ENCODE results near the gene LRRC9.
"Not testable (repeated sequence)": the region's sequence is repeated elsewhere in the genome, so short reads cannot be mapped to it uniquely, and the experiment has no call there.

Gene LRRC9

DNA sequence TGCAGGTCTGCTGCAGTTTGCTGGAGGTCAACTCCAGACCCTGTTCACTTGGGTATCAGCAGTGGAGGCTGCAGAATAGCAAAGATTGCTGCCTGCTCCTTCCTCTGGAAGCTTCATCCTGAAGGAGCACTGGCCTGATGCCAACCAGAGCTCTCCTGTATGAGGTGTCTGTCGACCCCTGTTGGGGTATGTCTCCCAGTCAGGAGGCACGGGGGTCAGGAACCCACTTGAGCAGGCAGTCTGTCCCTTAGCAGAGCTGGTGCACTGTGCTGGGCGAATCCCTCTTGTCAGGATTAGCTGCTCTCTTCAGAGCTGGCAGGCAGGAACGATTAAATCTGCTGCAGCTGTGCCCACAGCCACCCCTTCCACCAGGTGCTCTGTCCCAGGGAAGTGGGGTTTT lies 37.9 kb downstream of the LRRC9 start:
- not testable (repeated sequence) for DNase-seq

GRCh38 chr14:59959668-59960067 lies 39.7 kb downstream of the LRRC9 start:
- DNase-seq, result no peak

GRCh38 chr14:59961518-59962062 lies 41.6 kb downstream of the LRRC9 start:
- no peak for DNase-seq

DNA sequence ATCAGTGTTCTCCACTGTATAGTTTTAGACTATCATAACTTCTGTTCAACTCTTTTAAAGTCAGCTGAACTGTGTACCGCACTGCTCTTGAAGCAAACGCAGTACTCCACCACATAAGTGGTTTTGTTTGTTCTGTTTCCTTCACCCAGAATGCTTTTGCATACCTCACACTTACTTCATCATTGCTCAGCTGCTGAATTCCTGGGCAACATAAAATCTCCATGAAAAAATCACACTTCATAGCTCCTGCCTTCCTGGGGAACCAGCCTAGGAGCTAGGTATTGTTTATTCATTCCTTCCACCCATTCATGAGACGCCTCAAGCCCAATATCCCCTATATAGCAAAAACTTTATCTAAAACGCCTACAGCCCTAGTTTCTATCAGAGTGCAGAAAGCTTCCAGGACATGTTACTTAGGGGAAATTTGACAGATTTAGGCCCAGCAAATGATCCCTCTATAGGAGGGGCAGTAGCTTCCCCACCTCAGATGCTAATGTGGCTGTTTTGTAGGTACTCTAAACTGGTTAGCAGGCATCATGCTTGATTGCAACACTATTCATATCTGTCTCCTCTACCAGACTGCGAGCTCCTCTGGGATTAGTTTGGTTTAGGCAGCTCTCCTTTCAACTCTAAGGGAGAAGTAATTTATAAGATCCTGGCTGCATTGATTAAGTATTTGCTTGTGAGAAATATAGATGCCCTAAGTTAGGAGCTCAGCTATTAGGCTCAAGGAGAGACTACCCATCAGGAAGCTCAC lies 44.5 kb downstream of the LRRC9 start:
- no peak for DNase-seq

DNA sequence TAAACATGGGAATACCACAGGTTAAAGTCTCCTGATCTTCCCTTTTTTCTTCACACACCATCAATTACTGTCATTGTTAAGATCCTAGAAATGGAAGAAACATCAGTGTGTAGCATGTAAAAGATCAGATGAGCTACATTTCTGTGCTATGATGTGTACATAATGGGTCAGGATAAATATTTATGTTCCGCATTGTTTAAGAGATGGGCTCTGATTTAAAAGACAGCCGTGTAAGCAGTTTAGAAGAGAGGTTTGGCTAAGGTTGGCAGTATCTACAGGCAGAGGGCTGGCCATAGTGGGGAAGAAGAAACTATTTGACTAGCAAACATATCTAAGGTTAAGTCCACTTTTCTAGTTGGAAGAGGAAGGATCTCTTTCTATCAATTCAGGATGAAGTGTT lies 49.4 kb downstream of the LRRC9 start:
- DNase-seq, result no peak

- no peak for DNase-seq
These were observed 61.6 kb downstream of the LRRC9 start for GRCh38 chr14:59981564-59981963.

- no peak for DNase-seq
These were observed 63.1 kb downstream of the LRRC9 start for GRCh38 chr14:59983048-59983447.

DNA sequence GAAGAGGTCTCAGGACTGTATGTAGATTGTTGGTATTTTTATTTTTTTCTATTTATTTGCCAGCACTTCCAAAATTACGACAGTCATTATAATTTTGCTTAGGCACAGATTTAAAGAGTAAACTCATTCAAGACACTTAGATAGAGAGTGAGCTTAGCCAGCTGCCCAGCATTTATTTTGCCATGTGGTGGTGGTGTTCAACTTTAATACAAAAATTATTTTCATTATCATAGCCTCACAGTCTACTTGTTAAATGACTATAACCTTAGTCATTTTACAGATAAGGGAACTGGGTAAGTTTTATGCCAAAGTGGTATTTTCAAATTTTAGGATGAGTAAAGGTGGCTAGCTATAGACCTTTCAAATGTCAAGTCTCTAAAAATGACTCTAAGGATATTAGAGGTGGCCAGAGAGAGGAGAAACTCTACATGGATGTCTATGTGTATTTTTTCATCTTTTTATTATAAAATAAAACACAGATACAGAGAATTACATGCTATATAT lies 66.7 kb downstream of the LRRC9 start:
- no peak for DNase-seq

DNA sequence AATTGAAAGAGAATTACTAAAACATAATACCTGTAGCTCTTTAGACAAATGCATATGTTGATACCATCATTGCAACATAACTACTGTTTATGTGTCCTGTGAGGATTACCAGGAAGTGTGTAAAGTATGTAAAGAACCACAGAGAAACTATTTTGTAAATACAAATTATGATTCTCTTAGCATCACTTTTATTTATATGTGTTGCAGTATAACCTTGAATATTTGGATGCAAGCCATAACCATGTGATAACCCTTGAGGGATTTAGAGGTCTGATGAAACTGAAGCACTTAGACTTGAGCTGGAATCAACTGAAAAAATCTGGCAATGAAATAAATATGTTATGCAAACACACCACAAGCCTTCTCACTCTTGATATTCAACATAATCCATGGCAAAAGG lies 77.5 kb downstream of the LRRC9 start:
- no peak for DNase-seq

- no peak for DNase-seq
These were observed 78.0 kb downstream of the LRRC9 start for GRCh38 chr14:59997966-59998365.

GRCh38 chr14:59998564-59998963 lies 78.6 kb downstream of the LRRC9 start:
- DNase-seq, result no peak

DNA sequence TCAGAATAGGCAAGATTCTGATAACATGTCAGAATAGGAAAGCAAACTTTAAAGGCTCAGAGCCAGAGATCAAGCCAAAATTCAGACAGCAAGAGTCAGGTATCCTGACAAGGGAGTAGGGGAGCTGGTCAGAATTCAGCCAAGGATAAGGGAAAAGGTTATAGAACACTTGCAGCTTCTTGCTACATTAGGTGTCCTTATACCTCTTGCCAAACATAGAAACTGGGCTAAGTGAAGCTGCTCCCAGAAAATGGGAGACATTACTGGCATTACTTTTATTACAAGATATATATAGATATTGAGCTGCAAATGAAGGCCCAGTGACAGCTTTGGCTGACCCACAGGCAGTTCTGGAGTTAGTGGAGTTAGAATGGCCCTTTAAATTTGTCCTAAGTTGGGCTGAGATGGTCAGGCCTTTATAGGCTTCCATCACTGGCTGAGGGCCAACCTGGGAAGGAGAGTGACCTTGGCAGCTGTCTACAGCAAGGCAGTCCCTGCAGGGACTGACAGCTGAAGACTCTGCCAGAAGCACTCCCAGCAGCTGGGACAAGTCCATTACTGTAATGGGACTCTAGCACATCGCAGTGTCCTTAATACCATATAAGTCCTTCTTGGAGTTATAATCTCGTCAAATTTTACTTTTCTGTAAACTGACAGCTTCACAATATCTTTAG lies 83.0 kb downstream of the LRRC9 start:
- DNase-seq, result no peak

DNA sequence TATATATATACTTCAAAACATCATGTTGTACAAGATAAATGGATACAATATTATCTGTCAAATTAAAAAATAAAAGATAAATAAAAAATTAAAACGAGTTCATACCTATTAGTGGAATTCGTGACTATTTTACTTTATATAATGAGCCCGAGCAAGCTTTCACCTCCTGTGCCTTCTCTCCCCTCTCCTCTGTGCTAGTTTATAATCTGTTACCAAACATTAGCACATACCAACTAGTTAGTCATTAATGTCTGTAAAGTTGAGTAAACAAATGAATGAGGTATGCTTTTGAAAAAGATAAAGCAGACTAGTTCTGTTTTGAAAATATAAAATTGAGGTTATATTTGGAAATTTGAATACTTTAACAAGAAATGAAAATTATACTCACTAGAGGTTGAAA lies 84.0 kb downstream of the LRRC9 start:
- no peak for DNase-seq

- DNase-seq, result no peak
These were observed 88.1 kb downstream of the LRRC9 start for GRCh38 chr14:60008042-60008441.

- DNase-seq, result not testable (repeated sequence)
These were observed 90.3 kb downstream of the LRRC9 start for GRCh38 chr14:60010263-60010662.

DNA sequence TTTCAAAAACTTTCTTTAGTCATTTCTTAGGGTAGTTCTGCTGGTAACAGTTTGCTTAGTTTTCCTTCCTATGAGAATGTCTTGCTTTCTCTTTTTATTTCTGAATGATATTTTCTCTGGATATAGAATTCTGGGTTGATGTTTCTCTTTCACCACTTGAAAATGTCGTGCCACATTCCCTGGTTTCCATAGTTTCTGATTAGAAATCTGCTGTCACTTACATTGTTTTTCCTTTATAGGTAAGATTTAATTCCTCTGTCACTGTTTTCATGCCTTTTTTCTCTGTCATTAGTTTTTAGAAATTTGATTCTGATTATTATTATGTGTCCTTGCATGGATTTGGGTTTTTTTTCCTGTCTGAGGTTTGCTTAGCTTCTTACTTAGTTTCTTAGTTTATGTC lies 94.5 kb downstream of the LRRC9 start:
- DNase-seq, result no peak

- DNase-seq, result no peak
These were observed 101.7 kb downstream of the LRRC9 start for GRCh38 chr14:60021619-60022018.

DNA sequence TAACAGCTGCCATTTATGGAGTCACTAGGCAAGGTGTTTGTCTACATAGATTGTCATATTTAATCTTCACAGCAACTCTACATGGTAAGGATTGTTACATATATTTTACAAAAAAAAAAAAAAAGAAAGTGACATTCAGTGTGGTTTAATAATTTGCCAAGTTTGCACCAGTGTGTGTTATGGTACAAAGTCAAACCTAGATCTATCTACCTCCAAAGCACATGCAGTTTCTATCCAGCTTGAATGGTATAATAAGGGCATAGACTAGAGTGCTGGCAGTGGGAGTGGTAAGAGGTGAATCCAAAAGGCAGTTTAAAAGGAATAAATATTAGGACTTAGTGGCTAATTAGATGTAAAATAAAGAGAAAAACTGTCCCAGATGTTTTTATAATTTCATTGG lies 105.6 kb downstream of the LRRC9 start:
- no peak for DNase-seq

DNA sequence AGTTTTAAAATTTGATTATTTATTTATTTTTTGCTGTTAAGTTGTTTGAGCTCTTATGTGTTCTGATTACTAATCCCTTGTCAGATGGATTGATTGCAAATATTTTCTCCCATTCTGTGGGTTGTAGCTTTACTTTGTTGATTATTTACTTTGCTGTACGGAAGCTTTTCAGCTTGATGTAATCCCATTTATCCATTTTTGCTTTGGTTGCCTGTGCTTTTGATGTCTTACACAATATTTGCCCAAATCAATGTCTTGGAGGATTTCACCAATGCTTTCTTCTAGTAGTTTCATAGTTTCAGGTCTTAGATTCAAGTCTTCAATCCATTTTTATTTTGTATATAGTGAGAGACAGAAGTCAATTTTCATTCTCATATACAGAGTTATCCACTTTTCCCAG lies 115.2 kb downstream of the LRRC9 start:
- no peak for DNase-seq

- DNase-seq, result not testable (repeated sequence)
These were observed 128.0 kb downstream of the LRRC9 start for GRCh38 chr14:60047976-60048375.

DNA sequence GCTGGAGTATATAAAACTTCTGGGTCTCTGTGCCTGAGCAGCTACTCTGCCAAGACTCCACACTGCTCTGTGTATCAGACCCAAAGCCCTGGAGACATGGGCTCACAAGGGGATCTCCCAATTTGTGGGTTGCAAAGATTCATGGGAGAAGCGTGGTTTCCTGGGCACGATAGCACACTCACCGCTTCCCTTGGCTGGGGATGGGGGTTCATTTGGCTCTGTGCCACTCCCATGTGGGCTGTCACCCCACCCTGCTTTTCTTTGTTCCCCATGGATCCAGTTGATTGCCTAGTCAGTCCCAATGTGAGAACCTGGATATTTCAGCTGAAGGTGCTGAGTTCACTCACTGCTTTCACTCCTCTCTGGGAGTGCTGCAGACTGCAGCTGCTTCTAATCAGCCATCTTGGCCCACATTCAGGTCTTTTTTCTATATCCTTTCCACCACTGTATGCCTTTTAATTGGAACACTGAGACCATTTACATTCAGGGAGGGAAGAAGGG lies 131.8 kb downstream of the LRRC9 start:
- no peak for DNase-seq

DNA sequence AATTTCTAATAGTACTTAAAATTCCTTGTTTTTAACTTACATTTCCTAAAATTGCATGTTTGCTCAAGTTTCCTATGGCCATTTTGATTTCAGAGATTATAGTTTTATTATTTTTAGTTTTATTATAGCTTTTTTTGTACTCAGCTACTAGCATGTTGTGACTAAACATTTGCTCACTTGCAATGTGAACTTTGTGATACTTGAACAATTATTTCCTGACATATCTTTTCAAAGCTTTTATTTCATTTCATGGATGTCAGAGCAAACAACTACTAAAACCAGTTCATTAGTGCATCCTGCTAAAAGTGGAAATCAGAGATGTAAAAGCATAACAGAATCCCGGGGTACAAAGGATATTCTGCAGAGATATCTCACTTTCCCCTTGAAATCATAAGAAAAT lies 138.1 kb downstream of the LRRC9 start:
- DNase-seq, result no peak

GRCh38 chr14:60061371-60061770 lies 141.4 kb downstream of the LRRC9 start:
- DNase-seq, result no peak
